Heart left ventricle (tissue), 16 donors: ENCODE data around the gene NEDD4L. TPM values are rescaled to one million over a fixed set of nuclear protein-coding genes. Genes with fewer than 3 reads are reported as not detected.
A peak's percentile ranks its signal among the peaks of the same experiment; 100 is the strongest.

Experiments
- ATAC-seq, 4 donors: fragments of 200-7000 bp; cut with Tn5 transposase; one replicate each; pipeline ENCODE4 v1.9.1; 2020 to 2022; ENCODE audit warnings: moderate library complexity in 4 of 4, mild to moderate bottlenecking in 3 of 4, moderate number of reproducible peaks in 1 of 4
- DNase-seq, 5 donors: peaks; one replicate each; pipeline ENCODE4 v3.0.0-alpha.2; 2020
- H3K27ac ChIP-seq, 12 donors: fragments of 200-600 bp; sonication (generic) in 4 of 12; one replicate each; pipeline versions ENCODE4 v1.5.0 to v1.8.0; 2016 to 2022; ENCODE audit warnings: mild to moderate bottlenecking in 2 of 12
- H3K27me3 ChIP-seq, 9 donors: fragments of 200-600 bp; sonication (generic) in 2 of 9; one replicate each; pipeline versions ENCODE4 v1.5.1 to v1.8.0; 2016 to 2022; ENCODE audit warnings: mild to moderate bottlenecking in 3 of 9
- H3K36me3 ChIP-seq, 9 donors: fragments of 200-600 bp; sonication (generic) in 2 of 9; one replicate each; pipeline versions ENCODE4 v1.5.0 to v1.8.0; 2018 to 2022; ENCODE audit warnings: mild to moderate bottlenecking in 2 of 9
- H3K4me1 ChIP-seq, 12 donors: fragments of 200-600 bp; sonication (generic) in 4 of 12; one replicate each; pipeline versions ENCODE4 v1.5.0 to v1.8.0; 2016 to 2022; ENCODE audit warnings: mild to moderate bottlenecking in 3 of 12
- H3K4me3 ChIP-seq, 12 donors: fragments of 200-600 bp; sonication (generic) in 4 of 12; one replicate each; pipeline versions ENCODE4 v1.5.0 to v1.8.0; 2017 to 2022; ENCODE audit warnings: mild to moderate bottlenecking in 9 of 12, moderate library complexity in 4 of 12
- H3K9me3 ChIP-seq, 12 donors: fragments of 200-600 bp; sonication (generic) in 4 of 12; one replicate each; pipeline versions ENCODE4 v1.5.0 to v1.8.0; 2016 to 2022; ENCODE audit warnings: mild to moderate bottlenecking in 1 of 12
- CTCF ChIP-seq, 12 donors: fragments of 200-600 bp; sonication (generic) in 4 of 12; IDR thresholded peaks; one replicate each; pipeline versions ENCODE4 v1.5.0 to v1.8.0; 2018 to 2022; ENCODE audit warnings: antibody characterized with exemption in 12 of 12, mild to moderate bottlenecking in 5 of 12
- POLR2A ChIP-seq, 2 donors: fragments of 450-650 bp; IDR thresholded peaks; one replicate each; pipeline ENCODE4 v1.6.1; 2017; ENCODE audit warnings: antibody characterized with exemption in 2 of 2, mild to moderate bottlenecking in 2 of 2, moderate library complexity in 2 of 2
- WGBS, 4 donors: extraction: QIAGEN DNeasy Blood & Tissue Kit in 2 of 4; methylation state at CpG; one replicate each; pipeline versions ENCODE4 v1.1.5 to v1.1.7; 2013 to 2018; 5-methylcytosine and 5-hydroxymethylcytosine counted together
- intact Hi-C, 10 donors: fragments of 100-400 bp; cut with DNase I; formaldehyde crosslinking; loops; one replicate each; pipeline versions ENCODE4 v1.11.1 to v1.14.2; 2022
- polyA plus RNA-seq, 2 donors: library from polyadenylated mRNA; stranded (reverse); fragments of 200-250 nt; gene quantifications; one replicate each; pipeline ENCODE4 v1.2.3, GENCODE V29; 2013
- total RNA-seq, 9 donors: library from RNA; depleted of rRNA in 2 of 9; stranded (reverse); fragments of >200 nt in 2 of 9; fragmentation: NEBNext Ultra II Directional in 3 of 9; extraction: Animal tissue kit (Norgen Biotek cat#: 25700) in 3 of 9; gene quantifications; one replicate each; pipeline versions ENCODE4 v1.1.0 to v1.2.4, GENCODE V29; 2016 to 2023
- donor health status: ischemic (EF 13 %, LVEDD 7.1; RV severe dilation, severe dysfunction).
- donor health status: healthy with polysubstance abuse.
- donor health status: DM: no; HTN: yes; CAD: no.
- donor health status: DM: no; HTN: no; CAD: no.
- donor health status: ischemic (EF 25% LVEDD 6.9; RV normal size, moderate dysfunction).
- donor health status: ischemic (EF 25% LVEDD 5.7; RV mildly dilated, moderate dysfunction).
- donor health status: healthy.
- donor health status: DM: yes; HTN: yes; CAD: no.
- donor health status: ischemic (EF 35%, LVEDD 5.7; RV mildly dilated, moderate dysfunction).
- donor health status: nonischemic (EF 11% LVEDD 7.7; RV severe dilation, severe dysfunction).
- donor health status: DM: yes; HTN: yes; CAD: no.
- donor health status: PGD.
- donor health status: ischemic (EF 29% LVEDD 5.4; RV normal size, mild dysfunction).
- donor health status: nonischemic (EF 23%, LVEDD 6.1; RV moderate dilation, normal function).

Gene NEDD4L
- total and polyA plus RNA-seq, 11 donors, result 14.7 to 64.1 (median 51.7) TPM

- no peak for DNase-seq
- Histone ChIP-seq H3K4me1 (peaks cover 0 to 23% (median 7%) of the 10 kb centered on the region in 12 donors), H3K27me3 (peaks cover 0 to 12% (median 0%) of the 10 kb centered on the region in 9 donors), H3K4me3 (no peak overlapping the region), H3K27ac (no peak overlapping the region), H3K9me3 (no peaks in the 10 kb centered on the region), H3K36me3 (no peaks in the 10 kb centered on the region)
- no peak for TF ChIP-seq CTCF (IDR thresholded peaks at IDR 0.05)
- TF ChIP-seq POLR2A (IDR thresholded peaks at IDR 0.05), result no peak
- WGBS, 4 donors, result 40 to 51% (median 46%) methylated on average over 4 of the region's 4 CpGs
- ATAC-seq, result no peak
- intact Hi-C loops, result loop anchor here (2.0 to 10.0 kb wide), 13 partner anchors 81 to 453 kb away; partner anchors contain the start of gene NARS1 (in 5 of the 10)
Measured at GRCh38 chr18:58041633-58042032, 2.4 kb upstream of the NEDD4L start.

GRCh38 chr18:58042826-58043490, 1.1 kb upstream of the NEDD4L start:
- ATAC-seq (no peak), DNase-seq (no peak)
- peak overlapping the region in 3 of 12 donors; percentile 57 to 82 (median 76) for H3K27ac ChIP-seq
- H3K9me3 ChIP-seq, result no peaks in the 10 kb centered on the region
- H3K4me1 ChIP-seq, result peaks cover 0 to 23% (median 7%) of the 10 kb centered on the region in 12 donors
- H3K36me3 ChIP-seq, result no peaks in the 10 kb centered on the region
- peaks cover 0 to 12% (median 0%) of the 10 kb centered on the region in 9 donors for H3K27me3 ChIP-seq
- H3K4me3 ChIP-seq, result peak overlapping the region in 11 of 12 donors; percentile 65 to 87 (median 81)
- intact Hi-C loops, result loop anchor here (1.0 to 10.0 kb wide), 15 partner anchors 78 to 452 kb away; partner anchors contain the start of gene NARS1 (in 5 of the 10)
- 6 to 9% (median 9%) methylated on average over 19 of the region's 19 CpGs for WGBS, 4 donors
- no peak for TF ChIP-seq CTCF (IDR thresholded peaks at IDR 0.05)

GRCh38 chr18:58044370-58045241, 580 bp downstream of the NEDD4L start:
- peak in 3 of 12 donors; percentile 5 to 15 (median 5) for TF ChIP-seq CTCF (IDR thresholded peaks at IDR 0.05)
- TF ChIP-seq POLR2A (IDR thresholded peaks at IDR 0.05), result no peak
- peak in 3 of 4 donors; percentile 15 to 43 (median 22) for ATAC-seq
- H3K36me3 ChIP-seq, result no peaks in the 10 kb centered on the region
- peak overlapping the region; percentile 65 to 89 (median 82) for H3K4me3 ChIP-seq
- peaks cover 0 to 23% (median 7%) of the 10 kb centered on the region in 12 donors for H3K4me1 ChIP-seq
- 0 to 3% (median 1%) methylated on average over 25 to 94 of the region's 94 CpGs for WGBS, 4 donors
- no peaks in the 10 kb centered on the region for H3K9me3 ChIP-seq
- peak; percentile 15 to 74 (median 43) for DNase-seq
- intact Hi-C loops, result loop anchor here (5.0 to 10.0 kb wide), 12 partner anchors 78 to 450 kb away; partner anchors contain the start of gene NARS1 (in 5 of the 10)
- H3K27me3 ChIP-seq, result peaks cover 0 to 12% (median 0%) of the 10 kb centered on the region in 9 donors
- peak overlapping the region in 11 of 12 donors; percentile 23 to 82 (median 67) for H3K27ac ChIP-seq
